Putamen (tissue), 1 donor: ENCODE measurements around the gene ZACN.

Experiments used
- DNase-seq: peaks from one replicate; pipeline ENCODE4 v3.0.0-alpha.2; 2016; ENCODE audit warnings: low spot score

ZACN gene

GRCh38 chr17:76131692-76132573 lies 53.0 kb downstream of the ZACN start:
- DNase-seq: no peak
